ENCODE measurements around the gene GRK3.
A peak's percentile ranks its signal among the peaks of the same experiment; 100 is the strongest.

GRK3 gene

DNA sequence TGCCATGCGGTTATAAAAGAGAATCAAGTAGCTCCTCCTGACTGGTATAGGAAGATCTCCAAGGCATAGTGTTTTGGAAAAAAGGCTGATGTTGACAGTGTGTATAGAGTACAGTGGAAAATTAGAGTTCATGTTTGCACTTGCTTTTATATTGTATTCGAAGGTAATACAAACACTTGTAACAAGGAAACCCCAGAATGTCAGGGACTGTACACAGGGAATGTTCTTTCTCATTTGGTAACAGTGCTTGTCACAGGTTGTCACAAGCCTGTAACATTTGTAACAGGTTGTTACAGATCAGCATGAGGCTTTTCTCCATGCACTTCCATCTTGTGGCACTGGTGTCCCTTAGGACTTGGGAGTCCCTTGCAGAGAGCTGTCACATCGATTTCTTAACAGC lies 64.0 kb downstream of the GRK3 start:
- peak in 1 of 2 experiments; percentile 16 for DNase-seq

DNA sequence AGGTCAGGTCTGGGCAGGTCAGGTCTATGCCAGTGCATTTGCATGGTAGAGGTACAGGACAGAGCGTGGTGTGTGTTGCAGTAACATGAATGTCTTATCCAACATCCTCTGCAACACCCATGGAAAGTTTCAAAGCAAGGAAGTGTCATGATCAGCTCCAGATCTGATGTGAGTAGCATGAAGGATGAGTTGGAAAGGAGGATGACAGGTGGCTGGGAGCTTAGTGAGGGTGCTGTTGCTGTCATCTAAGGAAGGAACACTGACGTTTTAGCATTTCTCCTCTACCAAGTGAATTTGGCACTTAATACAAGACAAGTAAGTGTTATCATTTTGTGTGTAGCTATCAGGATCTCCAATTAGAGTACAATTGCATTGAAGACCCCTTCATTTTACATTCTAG lies 65.1 kb downstream of the GRK3 start:
- no peak for DNase-seq

DNA sequence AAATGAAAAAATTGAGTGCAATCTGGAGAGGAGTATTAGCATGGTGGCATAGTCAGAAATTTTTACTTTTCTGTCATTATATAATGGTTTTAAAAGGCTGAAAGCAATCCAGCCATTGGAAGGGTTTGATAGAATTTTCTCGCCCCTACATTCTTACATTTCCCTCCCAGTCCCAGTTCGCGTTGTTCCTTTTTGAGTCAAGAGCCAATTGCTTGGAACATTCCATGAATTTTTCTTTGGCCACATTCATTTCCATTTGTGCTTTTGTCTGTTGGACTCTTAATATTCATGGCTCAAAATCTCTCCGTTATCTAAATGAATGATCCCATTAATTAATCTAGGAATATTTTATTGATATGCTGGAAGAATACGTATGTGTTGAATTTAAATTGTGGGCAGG lies 66.0 kb downstream of the GRK3 start:
- DNase-seq: no peak

DNA sequence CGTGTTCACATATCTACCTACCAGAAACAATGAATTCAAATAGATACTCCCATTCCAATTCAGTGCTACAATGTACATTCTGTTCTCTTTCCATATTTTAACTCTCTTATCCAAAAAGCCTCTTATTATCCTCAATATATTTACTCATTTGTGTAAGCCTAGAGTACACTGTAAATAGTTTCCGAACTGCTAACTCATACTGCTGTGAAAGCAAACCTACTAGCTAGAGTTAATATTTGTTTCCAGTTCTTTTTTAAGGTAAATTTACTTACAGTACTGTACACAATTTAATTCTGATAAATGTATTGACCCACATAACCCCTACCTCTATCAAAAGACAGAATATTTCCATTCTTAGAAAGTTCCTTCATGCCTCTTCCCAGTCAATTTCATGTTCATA lies 71.8 kb downstream of the GRK3 start:
- no peak for DNase-seq

DNA sequence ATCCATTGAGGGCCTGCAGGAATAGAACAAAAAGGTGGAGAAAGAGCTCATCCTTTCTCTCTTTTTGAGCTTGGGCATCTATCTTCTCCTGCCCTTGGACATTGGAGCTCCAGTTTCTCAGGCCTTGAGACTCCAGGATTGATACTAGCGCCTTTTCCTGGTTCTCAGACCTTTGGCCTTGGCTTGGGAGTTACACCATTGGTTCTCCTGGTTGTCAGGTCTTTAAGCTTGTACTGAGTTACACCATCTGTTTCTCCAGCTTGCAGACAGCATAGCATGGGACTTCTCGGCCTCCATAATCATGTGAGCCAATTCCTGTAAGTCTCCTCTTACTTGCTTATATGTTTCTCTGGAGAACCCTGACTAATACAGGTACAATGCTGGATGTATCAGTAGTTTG lies 72.6 kb downstream of the GRK3 start:
- DNase-seq: no peak

DNA sequence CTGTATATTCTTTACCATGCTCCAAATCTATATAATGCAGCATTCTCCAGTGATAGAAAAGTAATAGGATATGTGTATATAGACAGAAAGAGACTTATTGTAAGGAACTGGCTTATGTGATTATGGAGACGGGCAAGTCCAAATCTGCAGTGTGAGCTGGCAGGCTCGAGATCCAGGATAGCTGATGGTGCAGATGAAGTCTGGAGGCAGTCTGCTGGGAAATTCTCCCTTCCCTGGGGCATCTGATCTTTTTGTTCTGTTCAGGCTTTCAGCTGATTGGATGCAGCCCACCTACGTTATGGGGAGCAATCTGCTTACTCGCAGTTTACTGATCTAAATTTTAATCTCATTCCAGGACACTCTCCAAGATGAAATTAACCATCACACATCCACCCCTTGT lies 73.2 kb downstream of the GRK3 start:
- DNase-seq: no peak

DNA sequence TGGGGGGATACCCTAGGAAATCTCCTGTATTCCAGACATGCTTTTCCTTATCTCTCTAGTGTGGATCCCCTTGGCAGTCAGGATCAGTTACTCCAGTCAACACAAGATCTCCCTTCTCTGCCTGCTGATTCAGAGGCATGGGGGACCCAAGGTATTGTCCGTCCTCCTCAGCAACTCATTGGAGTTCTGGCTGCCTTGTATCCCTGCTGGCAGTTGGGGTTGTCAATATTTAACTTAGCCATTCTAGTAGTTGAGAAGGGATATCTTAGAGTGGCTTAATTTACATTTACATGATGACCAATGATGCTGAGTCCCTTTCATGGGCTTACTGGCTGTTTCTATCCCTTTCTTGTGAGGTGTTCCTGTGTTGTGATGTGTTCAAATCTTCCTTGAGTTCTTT lies 74.2 kb downstream of the GRK3 start:
- no peak for DNase-seq

DNA sequence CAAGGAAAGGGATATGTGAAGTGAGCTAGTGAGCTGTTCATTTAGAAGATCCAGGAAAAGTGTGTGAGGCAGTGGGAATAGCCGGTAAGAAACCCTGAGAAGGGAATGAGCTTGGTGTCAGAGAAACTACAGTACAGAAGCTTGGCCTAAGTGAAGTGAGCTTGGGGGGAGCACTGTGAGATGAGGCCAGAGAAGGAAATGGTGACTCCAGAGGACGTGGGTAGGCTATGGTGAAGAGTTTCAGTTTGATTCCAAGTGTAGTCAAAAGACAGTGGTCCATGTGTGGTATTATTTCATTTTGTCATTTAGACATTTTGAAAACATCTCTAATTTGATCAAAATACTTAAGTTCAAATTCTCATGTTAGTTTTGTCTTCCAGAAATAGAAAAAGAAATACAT lies 77.2 kb downstream of the GRK3 start:
- DNase-seq: no peak

DNA sequence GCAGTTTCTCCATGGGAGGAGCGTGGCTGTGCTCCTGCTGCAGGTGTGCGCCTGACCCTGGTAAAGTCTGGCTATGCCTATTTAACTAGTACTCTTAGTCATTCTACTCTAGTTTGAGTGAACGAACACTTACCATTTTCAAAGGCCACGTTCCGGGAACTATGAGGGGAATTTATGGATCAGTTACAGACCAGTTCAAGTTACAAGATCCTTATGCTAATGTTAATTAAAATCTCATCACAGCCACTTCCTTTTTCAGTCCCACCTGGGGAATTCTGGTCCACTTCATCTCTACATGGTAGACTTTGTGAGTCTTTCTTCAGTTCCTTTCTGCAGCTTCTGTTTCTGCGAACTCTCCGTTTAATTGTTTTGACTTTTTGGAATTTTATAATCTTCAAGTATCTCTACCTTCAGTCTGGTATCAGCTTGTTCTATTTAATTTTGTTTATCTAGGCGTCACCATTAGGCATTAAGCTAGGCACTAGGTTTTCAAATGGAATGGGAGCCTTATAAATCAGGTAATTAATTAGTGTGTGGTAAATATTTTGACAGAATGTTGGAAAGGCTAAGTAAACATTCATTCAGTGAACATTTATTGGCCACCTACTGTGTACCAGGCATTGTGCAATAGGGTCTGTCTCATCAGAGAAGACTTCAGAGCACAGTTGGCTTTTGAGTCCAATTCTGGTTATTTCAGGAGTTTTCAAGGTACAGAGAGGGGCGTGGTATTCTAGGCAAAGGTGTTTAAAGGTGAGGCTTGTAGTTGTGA lies 78.9 kb downstream of the GRK3 start:
- DNase-seq: no peak

DNA sequence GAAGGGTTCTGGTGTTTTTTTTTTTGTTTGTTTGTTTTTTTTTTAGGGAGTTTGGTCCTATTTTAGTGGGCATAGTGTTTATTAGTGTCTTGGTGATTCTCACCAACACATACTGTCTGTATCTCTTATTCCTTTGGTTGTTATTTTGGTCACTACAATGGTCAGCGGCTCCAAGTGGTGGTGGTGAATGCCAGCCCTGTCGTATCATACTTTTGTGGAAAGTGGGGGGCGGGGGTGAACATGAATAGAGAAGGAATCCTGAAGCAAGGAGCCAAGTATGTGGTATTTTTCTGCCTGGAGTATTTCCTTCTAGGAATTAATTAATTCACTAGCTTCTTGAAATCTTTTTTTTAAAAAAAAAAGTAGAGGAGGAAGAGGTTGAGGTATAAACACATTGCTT lies 79.6 kb downstream of the GRK3 start:
- no peak for DNase-seq

DNA sequence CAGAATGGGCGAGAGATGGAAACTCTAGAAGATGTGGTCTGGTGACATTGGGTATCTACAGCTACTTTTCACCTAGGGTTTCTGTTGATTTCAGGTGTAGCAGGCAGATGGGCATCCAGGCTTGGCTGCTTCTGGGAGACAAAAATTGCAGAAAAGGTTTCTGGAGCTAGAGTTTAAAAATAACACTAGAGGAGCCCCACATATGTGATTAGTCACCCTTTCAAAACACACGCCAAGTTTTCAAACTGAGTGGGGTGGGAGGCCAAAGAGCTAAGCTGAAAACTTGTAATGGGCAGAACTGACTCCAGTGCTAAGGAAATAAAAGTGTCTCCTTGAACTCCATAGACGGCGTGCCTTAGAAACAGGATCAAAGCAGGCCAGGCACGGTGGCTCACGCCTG lies 80.8 kb downstream of the GRK3 start:
- DNase-seq: no peak

DNA sequence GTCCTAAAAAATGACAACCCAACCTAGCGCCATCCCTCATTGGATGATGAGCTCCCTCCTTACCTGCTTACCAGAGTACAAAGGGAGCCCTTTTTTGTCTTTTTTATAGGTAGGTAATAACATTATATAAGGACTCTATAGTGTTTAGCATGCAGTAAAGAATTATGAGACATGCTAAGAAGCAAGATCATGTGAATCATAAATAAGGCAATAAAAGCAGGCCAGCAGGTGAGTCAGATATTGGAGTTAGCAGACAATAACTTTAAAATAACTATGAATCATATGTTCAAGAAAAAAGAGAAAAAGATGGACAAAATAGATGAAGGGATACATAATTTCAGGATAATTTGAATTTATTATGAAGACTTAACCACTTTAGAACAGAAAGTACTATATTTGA lies 81.5 kb downstream of the GRK3 start:
- no peak for DNase-seq

DNA sequence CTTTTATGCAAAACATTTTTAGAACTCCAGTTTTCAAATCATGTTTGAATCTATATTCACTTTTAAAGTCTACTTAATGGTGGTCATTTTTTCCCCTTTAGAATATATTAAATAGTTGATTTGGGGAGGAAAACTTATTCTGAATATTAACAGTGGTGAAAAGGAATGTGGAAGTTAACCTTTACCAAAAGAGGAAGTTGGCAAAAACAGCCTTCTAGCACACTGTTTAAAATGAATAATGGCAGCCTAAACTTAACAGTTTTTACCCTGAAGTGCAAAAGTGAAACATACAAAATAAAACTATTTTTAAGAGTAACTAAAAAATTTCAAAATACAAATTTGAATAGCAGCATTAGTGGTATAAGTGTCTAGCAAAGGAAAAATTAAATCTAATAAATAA lies 86.4 kb downstream of the GRK3 start:
- no peak for DNase-seq

DNA sequence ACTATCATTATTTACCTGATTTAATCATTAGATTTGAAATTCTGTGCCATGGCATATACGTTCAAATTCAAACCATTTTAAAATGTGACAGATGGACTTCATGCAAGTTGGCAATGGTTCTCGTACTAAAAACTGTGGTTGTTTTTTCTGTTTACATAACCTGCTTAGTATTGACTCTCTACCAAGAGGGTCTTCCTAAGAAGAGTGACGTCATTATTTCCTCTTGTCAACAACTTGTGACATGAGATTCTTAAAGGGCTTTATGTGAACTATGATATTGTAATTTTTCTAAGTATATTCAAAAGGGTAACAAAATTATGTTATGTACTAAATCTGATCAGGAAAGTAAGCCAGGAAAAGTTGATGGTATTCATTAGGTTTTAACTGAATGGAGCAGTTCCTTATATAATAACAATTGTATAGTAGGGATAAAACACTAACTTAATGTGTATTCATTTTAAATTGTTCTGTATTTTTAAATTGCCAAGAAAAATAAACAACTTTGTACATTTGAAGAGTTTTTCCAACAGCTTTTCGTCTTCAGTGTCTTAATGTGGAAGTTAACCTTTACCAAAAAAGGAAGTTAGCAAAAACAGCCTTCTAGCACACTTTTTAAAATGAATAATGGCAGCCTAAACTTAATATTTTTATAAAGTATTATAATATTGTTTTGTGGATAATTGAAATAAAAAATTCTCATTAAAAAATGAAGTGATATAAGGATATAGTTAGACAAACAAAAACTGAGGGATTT lies 87.0 kb downstream of the GRK3 start:
- DNase-seq: no peak

DNA sequence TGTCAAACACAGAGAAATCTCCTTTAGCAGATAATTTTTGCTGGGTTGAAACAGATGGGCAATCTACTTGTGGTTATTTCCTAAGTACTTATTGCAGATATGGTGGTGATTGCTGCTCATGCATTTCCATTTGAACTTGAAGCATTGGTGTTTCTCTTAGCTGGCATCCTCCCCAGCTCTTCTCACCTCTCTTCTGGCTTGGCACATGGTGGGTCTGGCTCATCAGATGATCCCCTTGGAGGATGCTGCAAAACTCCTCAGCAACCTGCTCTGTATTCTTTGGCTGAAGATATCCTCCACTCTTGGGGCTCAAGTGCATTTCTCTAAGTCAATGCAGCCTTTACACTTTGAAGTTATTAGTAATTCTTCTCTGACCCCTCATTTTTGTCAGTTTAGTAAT lies 90.2 kb downstream of the GRK3 start:
- no peak for DNase-seq

DNA sequence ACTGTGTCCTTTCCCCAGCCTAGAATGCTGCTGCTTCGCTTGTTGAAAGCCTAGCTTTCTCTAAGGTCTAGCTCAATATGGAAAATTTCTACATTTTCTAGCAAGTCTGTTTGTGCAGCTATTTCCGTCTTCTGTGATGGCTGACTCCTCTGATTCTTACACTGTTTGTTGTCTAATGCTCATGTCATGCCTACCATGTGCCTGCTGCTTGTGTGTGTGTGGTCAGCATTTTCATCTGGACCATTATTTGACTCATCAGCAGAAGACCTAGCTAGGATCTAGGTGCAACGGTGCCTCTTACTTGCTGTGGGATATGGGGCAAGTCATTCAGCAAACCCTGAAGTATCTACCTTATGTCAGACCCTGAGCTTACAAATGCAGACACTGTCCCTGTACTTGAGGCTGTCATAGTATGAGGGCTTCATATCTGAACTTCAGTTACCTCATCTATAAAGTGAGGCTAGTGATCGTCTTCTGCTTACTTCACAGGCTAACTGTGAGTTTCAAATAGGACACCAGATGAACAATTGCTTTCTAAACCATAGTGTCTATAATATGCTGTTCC lies 91.0 kb downstream of the GRK3 start:
- no peak for DNase-seq

DNA sequence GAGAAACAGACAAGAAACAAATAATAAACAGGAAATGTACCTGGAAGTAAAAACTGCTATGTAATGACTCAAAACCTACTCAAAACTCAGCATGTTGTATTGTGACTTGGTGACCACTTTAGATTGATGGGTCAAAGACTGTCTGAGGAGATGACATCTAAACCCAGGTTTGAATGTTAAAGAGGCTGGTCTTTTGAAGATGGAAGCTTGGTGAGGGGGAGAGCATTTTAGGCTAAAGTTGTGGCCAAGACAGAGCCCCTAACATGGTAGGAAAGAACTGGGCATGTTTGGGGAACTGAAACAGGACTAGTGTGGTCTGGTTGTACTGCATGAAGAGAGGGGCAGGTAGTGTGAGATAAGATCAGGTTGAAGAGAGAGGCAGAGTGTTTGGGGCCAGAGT lies 92.2 kb downstream of the GRK3 start:
- DNase-seq: no peak

DNA sequence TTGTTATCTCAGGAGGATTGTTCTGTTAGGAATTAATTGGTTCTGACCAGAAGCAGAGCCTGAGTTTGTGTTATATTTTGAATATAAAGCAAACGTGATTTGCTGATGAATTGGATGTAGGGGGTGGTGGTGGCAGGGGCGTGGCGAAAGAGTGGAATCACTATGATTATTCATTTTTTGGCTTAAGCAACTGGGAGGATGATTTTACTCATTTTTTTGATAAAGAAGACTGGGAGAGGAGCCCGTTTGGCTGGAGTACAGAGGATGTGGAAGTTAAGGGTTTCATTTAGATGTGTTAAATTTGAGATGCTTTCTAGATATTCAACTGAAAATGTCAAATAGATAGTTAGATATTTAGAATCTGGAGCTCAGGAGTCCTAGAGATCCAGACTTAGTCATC lies 94.2 kb downstream of the GRK3 start:
- DNase-seq: no peak

DNA sequence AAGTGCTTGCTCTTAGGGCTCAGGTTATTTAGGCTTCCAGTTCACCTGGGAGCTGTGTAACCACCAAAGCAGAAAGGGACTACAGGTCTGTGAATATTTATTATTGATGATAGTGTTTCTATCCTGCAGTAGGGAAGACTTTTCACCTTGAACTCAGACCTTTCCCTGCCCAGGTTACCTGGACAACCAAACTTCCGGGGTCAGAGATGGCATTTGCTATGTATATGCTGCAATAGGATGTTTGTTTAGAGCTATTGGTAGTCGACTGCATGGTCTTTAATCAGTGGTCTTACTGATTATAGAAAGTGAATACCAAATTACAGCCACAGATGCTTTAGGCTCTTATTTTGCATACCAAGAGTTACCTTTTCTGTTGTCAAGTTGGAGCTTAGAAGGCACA lies 94.9 kb downstream of the GRK3 start:
- no peak for DNase-seq

DNA sequence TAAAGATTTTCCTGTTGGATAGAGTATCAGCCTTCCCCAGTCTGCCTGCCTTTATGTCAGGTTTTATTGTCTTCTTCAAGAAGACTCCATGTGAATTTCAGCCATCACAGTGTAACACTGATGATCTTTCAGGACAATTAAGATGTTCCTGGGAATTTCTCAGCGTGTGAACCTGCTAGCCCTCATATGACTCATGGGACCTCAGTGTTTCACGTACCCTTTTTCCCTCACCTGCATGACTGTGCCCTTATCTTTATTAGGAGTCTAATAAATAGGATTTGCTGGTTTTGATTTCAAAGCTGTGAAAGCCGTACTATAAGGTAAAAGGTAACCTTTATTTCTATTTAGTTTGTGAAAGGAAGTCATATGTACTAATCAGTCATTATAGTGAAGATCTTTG lies 95.9 kb downstream of the GRK3 start:
- no peak for DNase-seq

DNA sequence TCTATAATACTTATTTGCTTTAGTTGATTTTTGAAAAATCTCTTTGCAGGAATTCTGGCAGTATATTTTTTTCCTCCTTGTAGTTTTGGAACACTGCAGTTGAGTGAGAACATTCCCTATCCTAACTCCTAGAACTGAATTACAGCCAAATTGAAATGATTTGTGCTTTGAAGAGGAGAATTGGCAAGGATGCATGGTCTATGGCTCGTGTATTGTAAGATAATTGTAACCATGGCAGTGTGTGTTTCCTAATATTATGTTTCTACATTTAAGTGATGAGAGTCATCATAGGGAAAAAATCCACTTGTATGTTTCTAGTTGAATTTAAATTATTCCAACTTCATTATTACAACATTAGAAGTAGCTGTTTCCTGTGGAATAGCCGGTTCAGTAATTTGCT lies 96.6 kb downstream of the GRK3 start:
- DNase-seq: no peak

DNA sequence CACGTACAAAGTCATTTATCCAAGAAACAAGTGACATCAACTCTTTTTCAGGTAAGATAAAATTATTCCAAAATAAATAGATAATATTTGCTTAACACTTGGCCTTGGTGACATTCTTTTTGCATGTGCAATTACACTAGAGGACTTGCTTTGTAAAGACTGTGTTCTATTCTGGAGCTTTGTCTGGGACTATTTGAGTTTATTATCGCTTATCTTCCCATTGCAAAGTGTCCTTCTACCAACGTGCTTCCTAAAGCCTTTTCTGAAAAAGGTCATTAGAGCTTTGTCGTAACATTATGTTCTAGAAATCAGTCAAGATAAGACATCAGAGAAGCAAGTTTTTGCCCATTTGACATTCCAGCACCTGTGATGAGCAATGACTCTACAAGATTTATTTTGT lies 99.2 kb downstream of the GRK3 start:
- no peak for DNase-seq

DNA sequence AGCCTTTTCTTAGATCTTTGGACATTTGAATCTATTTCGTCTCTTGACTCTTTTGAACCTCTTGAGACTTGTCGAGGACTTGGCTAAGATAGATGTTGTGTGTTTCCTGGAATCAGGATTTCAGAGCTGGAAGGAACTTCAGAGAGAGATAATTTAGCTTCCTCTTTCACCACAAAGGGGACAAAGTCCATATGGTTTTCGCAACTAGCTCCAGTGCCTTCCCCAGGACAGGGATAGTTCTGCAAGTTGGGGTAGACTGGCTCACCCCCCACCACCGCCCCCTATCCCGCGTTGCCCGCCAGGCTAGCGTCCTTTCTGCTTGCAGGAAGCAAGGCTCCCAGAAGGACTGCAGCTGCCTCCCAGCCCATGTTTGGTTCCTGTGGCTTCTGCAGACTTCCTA lies 101.8 kb downstream of the GRK3 start:
- no peak for DNase-seq

DNA sequence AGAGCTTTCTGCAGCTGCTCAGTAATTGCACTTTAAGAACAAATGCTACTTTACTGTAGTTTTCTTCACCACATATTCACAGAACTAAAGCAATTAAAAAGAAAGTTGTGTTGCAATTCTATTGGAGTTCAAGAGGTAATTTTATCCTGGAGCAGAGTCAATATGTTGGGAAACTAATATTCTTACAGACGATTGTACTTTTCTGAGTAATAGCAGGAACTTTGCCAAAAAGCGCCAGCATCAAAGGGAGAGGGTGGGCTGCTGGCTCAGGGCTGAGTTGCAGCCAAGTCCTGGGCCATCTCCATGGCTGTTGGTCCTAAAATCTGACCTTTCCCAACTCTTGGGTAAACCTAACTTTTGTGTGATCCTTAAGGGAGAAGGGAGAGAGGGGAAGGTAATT lies 104.0 kb downstream of the GRK3 start:
- no peak for DNase-seq

Data from NCI-H1930 (cell line).